H1 (cell line): ENCODE measurements around the gene SCN7A. TPM values are rescaled to one million over a fixed set of nuclear protein-coding genes. Genes with fewer than 3 reads are reported as not detected.

Source experiments
- CTCF ChIA-PET: fragments of 300-600 bp; sonication (Branson Sonifier 250); formaldehyde crosslinking; loops from one replicate; lab custom pipeline; 2021; ENCODE audit not compliant: partially characterized antibody; lab: Charles Lee
- POLR2A ChIA-PET: fragments of 300-600 bp; sonication (Branson Sonifier 250); formaldehyde crosslinking; loops from one replicate; lab custom pipeline; 2021; ENCODE audit warnings: inconsistent platforms; ENCODE audit not compliant: partially characterized antibody; lab: Charles Lee
- DNase-seq, 2 experiments: peaks; one replicate each; pipeline versions ENCODE4 v3.0.0 to v3.0.0-alpha.2; 2010 to 2022; ENCODE audit warnings: low spot score in 2 of 2, low read depth in 1 of 2, mixed read lengths in 1 of 2
- FAIRE-seq: peaks from 2 replicates; lab custom pipeline; 2011; peaks lifted over from hg19 to GRCh38; lab: Jason Lieb, UNC
- H2AFZ ChIP-seq: 2 replicates; pipeline ENCODE4 v1.8.1; 2012; ENCODE audit warnings: low read length, inconsistent platforms
- H2AK5ac ChIP-seq: 2 replicates; pipeline ENCODE4 v1.6.1; 2013; ENCODE audit warnings: low read depth, low read length
- H2BK120ac ChIP-seq: replicated peaks from 2 replicates; pipeline ENCODE3; 2013; ENCODE audit warnings: low read depth, low read length, inconsistent platforms
- H2BK12ac ChIP-seq: 2 replicates; pipeline ENCODE4 v1.6.1; 2013; ENCODE audit warnings: low read depth, low read length
- H2BK15ac ChIP-seq: 2 replicates; pipeline ENCODE4 v1.6.1; 2013; ENCODE audit warnings: low read length
- H2BK20ac ChIP-seq: 2 replicates; pipeline ENCODE4 v1.6.1; 2013; ENCODE audit warnings: low read length
- H2BK5ac ChIP-seq: 2 replicates; pipeline ENCODE4 v1.6.1; 2013; ENCODE audit warnings: low read depth, low read length
- H3K14ac ChIP-seq: 2 replicates; pipeline ENCODE4 v1.6.1; 2013; ENCODE audit warnings: inconsistent platforms; ENCODE audit not compliant: insufficient read length
- H3K18ac ChIP-seq: 2 replicates; pipeline ENCODE4 v1.6.1; 2013; ENCODE audit warnings: low read length; ENCODE audit errors: extremely low read depth
- H3K23ac ChIP-seq: 2 replicates; pipeline ENCODE4 v1.6.1; 2013; ENCODE audit warnings: inconsistent platforms; ENCODE audit not compliant: insufficient read length
- H3K23me2 ChIP-seq: 2 replicates; pipeline ENCODE4 v1.6.1; 2013; ENCODE audit warnings: low read depth, low read length
- H3K27ac ChIP-seq: 2 replicates; pipeline ENCODE4 v1.6.1; 2011; ENCODE audit warnings: low read depth, low read length, inconsistent platforms
- H3K27me3 ChIP-seq, 4 experiments: replicated peaks in 1 of 4; 1 replicate in 1 of 4; 2 replicates in 3 of 4; pipeline versions ENCODE4 v1.6.1 to v1.8.1; 2011 to 2013; ENCODE audit warnings: low read length in 3 of 4, mild to moderate bottlenecking in 3 of 4, inconsistent platforms in 2 of 4, mixed read lengths in 2 of 4, moderate library complexity in 1 of 4; ENCODE audit not compliant: control insufficient read depth in 3 of 4, insufficient read depth in 3 of 4; ENCODE audit errors: extremely low read depth in 1 of 4
- H3K36me3 ChIP-seq, 4 experiments: 2 replicates each; pipeline versions ENCODE4 v1.6.1 to v1.8.1; 2011 to 2013; ENCODE audit warnings: mild to moderate bottlenecking in 4 of 4, low read length in 3 of 4, moderate library complexity in 2 of 4, control low read depth in 1 of 4, inconsistent platforms in 1 of 4; ENCODE audit not compliant: insufficient read depth in 4 of 4, control insufficient read depth in 2 of 4
- H3K4ac ChIP-seq: replicated peaks from 2 replicates; pipeline ENCODE3; 2013; ENCODE audit warnings: low read length, low read depth, mixed read lengths, inconsistent platforms; ENCODE audit not compliant: insufficient read length
- H3K4me1 ChIP-seq, 4 experiments: replicated peaks in 1 of 4; 1 replicate in 1 of 4; 2 replicates in 3 of 4; pipeline versions ENCODE4 v1.6.1 to v1.8.1; 2011 to 2013; ENCODE audit warnings: low read length in 3 of 4, inconsistent platforms in 2 of 4, mixed read lengths in 1 of 4; ENCODE audit not compliant: insufficient read depth in 4 of 4, control insufficient read depth in 3 of 4
- H3K4me2 ChIP-seq, 2 experiments: 2 replicates each; pipeline versions ENCODE4 v1.6.1 to v1.8.1; 2011 to 2013; ENCODE audit warnings: low read depth in 2 of 2, low read length in 2 of 2, control low read depth in 1 of 2, inconsistent platforms in 1 of 2, mild to moderate bottlenecking in 1 of 2; ENCODE audit not compliant: insufficient read depth in 1 of 2
- H3K4me3 ChIP-seq, 4 experiments: fragments of 200-600, 300-600 bp in 1 of 4; sonication (generic), shearing (Covaris generic), sonication (Bioruptor Twin) in 1 of 4; 2 replicates each; pipeline versions ENCODE4 v1.5.1 to v1.8.1; 2011 to 2016; ENCODE audit warnings: low read length in 4 of 4, low read depth in 3 of 4, control low read depth in 2 of 4, inconsistent platforms in 2 of 4, mild to moderate bottlenecking in 2 of 4, mixed read lengths in 1 of 4, moderate library complexity in 1 of 4; ENCODE audit not compliant: insufficient read depth in 2 of 4; ENCODE audit errors: extremely low read depth in 1 of 4
- H3K56ac ChIP-seq: replicated peaks from 2 replicates; pipeline ENCODE3; 2013; ENCODE audit warnings: low read depth, mild to moderate bottlenecking, mixed read lengths, low read length, inconsistent platforms; ENCODE audit not compliant: insufficient read length
- H3K79me1 ChIP-seq: 2 replicates; pipeline ENCODE4 v1.6.1; 2013; ENCODE audit warnings: low read depth, low read length, control low read depth
- H3K79me2 ChIP-seq, 2 experiments: 2 replicates each; pipeline versions ENCODE4 v1.6.1 to v1.8.1; 2012 to 2013; ENCODE audit warnings: low read length in 2 of 2, mild to moderate bottlenecking in 2 of 2, inconsistent platforms in 1 of 2; ENCODE audit not compliant: insufficient read depth in 2 of 2, control insufficient read depth in 1 of 2
- H3K9ac ChIP-seq, 4 experiments: replicated peaks in 1 of 4; 1 replicate in 1 of 4; 2 replicates in 3 of 4; pipeline versions ENCODE4 v1.6.1 to v1.8.1; 2011 to 2013; ENCODE audit warnings: low read depth in 3 of 4, low read length in 3 of 4, control low read depth in 2 of 4, mild to moderate bottlenecking in 2 of 4, moderate library complexity in 2 of 4, inconsistent platforms in 1 of 4; ENCODE audit errors: extremely low read depth in 1 of 4
- H3K9me3 ChIP-seq, 2 experiments: 2 replicates each; pipeline versions ENCODE4 v1.6.1 to v1.8.1; 2012 to 2013; ENCODE audit warnings: mild to moderate bottlenecking in 2 of 2, moderate library complexity in 2 of 2, control low read depth in 1 of 2, inconsistent platforms in 1 of 2, low read depth in 1 of 2, low read length in 1 of 2, mixed read lengths in 1 of 2; ENCODE audit not compliant: insufficient read depth in 2 of 2
- H4K20me1 ChIP-seq, 2 experiments: replicated peaks in 1 of 2; 2 replicates each; pipeline versions ENCODE3 to v1.8.1; 2011 to 2013; ENCODE audit warnings: inconsistent platforms in 2 of 2, low read length in 2 of 2, mild to moderate bottlenecking in 1 of 2; ENCODE audit not compliant: insufficient read depth in 2 of 2, control insufficient read depth in 1 of 2
- H4K5ac ChIP-seq: 2 replicates; pipeline ENCODE4 v1.6.1; 2013; ENCODE audit warnings: low read length, low read depth, mixed read lengths, inconsistent platforms; ENCODE audit not compliant: insufficient read length
- H4K8ac ChIP-seq: 2 replicates; pipeline ENCODE4 v1.8.0; 2013; ENCODE audit warnings: mild to moderate bottlenecking, moderate library complexity, low read length, inconsistent platforms; ENCODE audit not compliant: insufficient read depth; ENCODE audit errors: extremely low read depth
- H4K91ac ChIP-seq: replicated peaks from 2 replicates; pipeline ENCODE3; 2013; ENCODE audit warnings: low read length, mixed read lengths, inconsistent platforms; ENCODE audit not compliant: insufficient read length
- BACH1 ChIP-seq: IDR thresholded peaks from 2 replicates; pipeline ENCODE4 v1.6.1; 2012; ENCODE audit warnings: low read length, improper control_type of control experiment
- CBX5 ChIP-seq: fragments of 300-800, 300-1000 bp; sonication (generic); IDR thresholded peaks from 2 replicates; pipeline ENCODE4 v1.7.1; 2016; ENCODE audit warnings: antibody characterized with exemption, low read length, low read depth
- CHD2 ChIP-seq: IDR thresholded peaks from 2 replicates; pipeline ENCODE4 v1.6.1; 2012; ENCODE audit warnings: low read length, improper control_type of control experiment
- CREB1 ChIP-seq: IDR thresholded peaks from 2 replicates; pipeline ENCODE4 v1.6.1; 2012; ENCODE audit warnings: inconsistent platforms
- EZH2 ChIP-seq: fragments of 200-600 bp; sonication (generic); IDR thresholded peaks from 2 replicates; pipeline ENCODE4 v1.7.1; 2012; ENCODE audit warnings: low read depth, mild to moderate bottlenecking, moderate library complexity, low read length, inconsistent platforms; ENCODE audit not compliant: severe bottlenecking
- HDAC2 ChIP-seq, 2 experiments: fragments of 300-600 bp in 1 of 2; sonication (generic) in 1 of 2; IDR thresholded peaks; 2 replicates each; pipeline ENCODE4 v1.6.1; 2011 to 2012; ENCODE audit warnings: low read depth in 2 of 2, low read length in 2 of 2, mild to moderate bottlenecking in 2 of 2, moderate library complexity in 2 of 2, borderline replicate concordance in 1 of 2, inconsistent platforms in 1 of 2
- HDAC6 ChIP-seq: IDR thresholded peaks from one replicate; pipeline ENCODE4 v1.7.1; 2012; ENCODE audit warnings: low read depth, mild to moderate bottlenecking, inconsistent platforms, low read length, moderate library complexity
- MAX ChIP-seq: IDR thresholded peaks from 2 replicates; pipeline ENCODE4 v1.6.1; 2012; ENCODE audit warnings: inconsistent platforms
- POLR2AphosphoS5 ChIP-seq: IDR thresholded peaks from 2 replicates; pipeline ENCODE4 v1.6.1; 2011; ENCODE audit warnings: low read depth, low read length
- POU5F1 ChIP-seq: IDR thresholded peaks from 2 replicates; pipeline ENCODE4 v1.6.1; 2011; ENCODE audit warnings: low read depth, mild to moderate bottlenecking, low read length, moderate library complexity
- SIRT6 ChIP-seq: IDR thresholded peaks from one replicate; pipeline ENCODE4 v1.7.1; 2012; ENCODE audit warnings: low read length, inconsistent platforms
- SP4 ChIP-seq: IDR thresholded peaks from 2 replicates; pipeline ENCODE4 v1.6.1; 2012; ENCODE audit warnings: low read length, inconsistent platforms
- TBP ChIP-seq: IDR thresholded peaks from 2 replicates; pipeline ENCODE4 v1.6.1; 2011; ENCODE audit warnings: low read depth, low read length, improper control_type of control experiment
- TEAD4 ChIP-seq: IDR thresholded peaks from 2 replicates; pipeline ENCODE4 v1.6.1; 2012; ENCODE audit warnings: low read depth, low read length, inconsistent platforms, mixed read lengths
- YY1 ChIP-seq: IDR thresholded peaks from 2 replicates; pipeline ENCODE4 v1.6.1; 2011; ENCODE audit warnings: low read depth, mild to moderate bottlenecking, low read length
- WGBS, 2 experiments: shearing (Covaris generic) in 1 of 2; methylation state at CpG; one replicate each; pipeline versions ENCODE4 v1.1.6 to v1.1.7; 2013 to 2015; ENCODE audit warnings: low lambda C conversion rate in 2 of 2, mixed read lengths in 2 of 2, inconsistent platforms in 1 of 2, low coverage in 1 of 2, missing lambda C conversion rate in 1 of 2; ENCODE audit not compliant: insufficient replicate concordance in 2 of 2, insufficient coverage in 1 of 2, insufficient read length in 1 of 2; ENCODE audit errors: extremely low coverage in 1 of 2, missing lambda C conversion rate in 1 of 2; 5-methylcytosine and 5-hydroxymethylcytosine counted together
- polyA plus RNA-seq, 7 experiments: library from polyadenylated mRNA; depleted of rRNA in 3 of 7; stranded (reverse) in 5 of 7; unstranded in 2 of 7; fragments of >200 nt in 5 of 7; fragments of 200-250 nt in 2 of 7; gene quantifications; 1 replicate in 5 of 7; 2 replicates in 1 of 7; 4 replicates in 1 of 7; pipeline versions ENCODE4 v1.2.1 to v1.2.3, GENCODE V29; 2011 to 2013; ENCODE audit warnings: missing spikeins in 2 of 7, mixed read lengths in 2 of 7
- total RNA-seq: library from RNA; stranded (reverse); fragmentation: NEBNext Ultra II Directional; extraction: Animal tissue kit (Norgen Biotek cat#: 25700); gene quantifications from 2 replicates; pipeline ENCODE4 v1.2.1, GENCODE V29; 2021

Gene SCN7A
- total and polyA plus RNA-seq, 2 of the 8 experiments (the other 6 are each of a cell fraction or from before 2014, with no cell fraction given) = 0.09 to 0.19 TPM

DNA sequence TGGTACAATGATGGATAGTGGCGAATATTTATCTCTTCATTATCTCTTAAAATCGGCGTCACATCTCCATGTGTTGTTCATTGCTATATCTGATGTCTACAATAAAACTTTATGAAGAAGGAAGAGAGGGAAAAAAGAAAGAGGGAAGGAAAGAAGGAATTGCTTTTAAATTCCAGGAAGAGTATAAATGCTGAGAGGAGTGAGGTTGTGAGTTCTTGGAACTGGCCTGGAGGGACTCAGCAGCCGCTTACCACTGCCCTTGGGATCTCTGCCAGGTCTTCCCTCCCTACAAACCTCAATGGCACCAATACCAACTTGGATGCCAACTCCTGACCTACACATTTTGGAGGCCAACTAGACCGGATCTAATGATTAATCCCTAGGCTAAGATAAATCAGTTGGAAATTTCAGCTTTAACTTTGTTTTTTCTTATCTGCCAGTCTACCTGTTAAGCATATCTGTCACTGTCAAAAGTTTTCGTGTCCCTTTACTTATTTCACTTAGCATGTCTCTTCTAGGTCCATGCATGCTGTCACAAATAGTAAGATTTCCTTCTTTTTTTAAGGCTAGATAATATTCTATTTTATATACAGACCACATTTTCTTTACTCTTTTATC lies 128.1 kb downstream of the SCN7A start:
- WGBS, 2 experiments = 90% methylated on average over 6 of the region's 6 CpGs; no CpG with 5 or more reads in 1 of the 2 experiments
- H3K18ac ChIP-seq = no peak overlapping the region
- no peak overlapping the region for H4K5ac ChIP-seq
- no peak overlapping the region for H3K9ac ChIP-seq
- no peak overlapping the region for H2BK15ac ChIP-seq
- no peak overlapping the region for H2BK5ac ChIP-seq
- TF ChIP-seq POLR2AphosphoS5 (no peak), EZH2 (no peak), SIRT6 (no peak), TBP (no peak), HDAC6 (no peak), CREB1 (no peak), BACH1 (no peak), TEAD4 (no peak), POU5F1 (no peak), HDAC2 (IDR thresholded peaks at IDR 0.05; ENCODE audit: borderline replicate concordance in 1 of 2, low read depth in 2 of 2, low read length in 2 of 2) (no peak), CBX5 (no peak), MAX (no peak), SP4 (no peak), YY1 (no peak), CHD2 (no peak)
- no peak overlapping the region for H4K91ac ChIP-seq
- no peaks in the 10 kb centered on the region for H3K23me2 ChIP-seq
- no peak overlapping the region for H2AFZ ChIP-seq
- H3K4me3 ChIP-seq = no peak overlapping the region
- no peaks in the 10 kb centered on the region for H3K36me3 ChIP-seq
- no peaks in the 10 kb centered on the region for H3K9me3 ChIP-seq
- no peak overlapping the region for H3K27ac ChIP-seq
- H4K8ac ChIP-seq = no peak overlapping the region
- no peak overlapping the region for H2AK5ac ChIP-seq
- ChIA-PET POLR2A (interaction anchor here (0.9 kb wide), 1 partner anchor 9 kb away, joined by 3 read pairs; the partner anchor contains the start of gene SCN9A), CTCF (interaction anchor here (1.4 kb wide), 1 partner anchor 10 kb away, joined by 4 read pairs; the partner anchor contains the start of gene SCN9A)
- H3K23ac ChIP-seq = no peak overlapping the region
- H3K56ac ChIP-seq = no peak overlapping the region
- H3K27me3 ChIP-seq = no peaks in the 10 kb centered on the region
- H3K4me1 ChIP-seq = no peaks in the 10 kb centered on the region
- no peak overlapping the region for H2BK12ac ChIP-seq
- no peak overlapping the region for H2BK120ac ChIP-seq
- no peak overlapping the region for H3K4ac ChIP-seq
- FAIRE-seq (no peak), DNase-seq (no peak)
- no peaks in the 10 kb centered on the region for H3K79me1 ChIP-seq
- H3K79me2 ChIP-seq = no peaks in the 10 kb centered on the region; a peak in 1 of 4 replicates
- H2BK20ac ChIP-seq = no peak overlapping the region
- no peaks in the 10 kb centered on the region for H4K20me1 ChIP-seq
- no peak overlapping the region for H3K14ac ChIP-seq
- H3K4me2 ChIP-seq = no peak overlapping the region
